ENCODE measurements around the gene CBARP.
A peak's percentile ranks its signal among the peaks of the same experiment; 100 is the strongest.

CBARP gene

DNA sequence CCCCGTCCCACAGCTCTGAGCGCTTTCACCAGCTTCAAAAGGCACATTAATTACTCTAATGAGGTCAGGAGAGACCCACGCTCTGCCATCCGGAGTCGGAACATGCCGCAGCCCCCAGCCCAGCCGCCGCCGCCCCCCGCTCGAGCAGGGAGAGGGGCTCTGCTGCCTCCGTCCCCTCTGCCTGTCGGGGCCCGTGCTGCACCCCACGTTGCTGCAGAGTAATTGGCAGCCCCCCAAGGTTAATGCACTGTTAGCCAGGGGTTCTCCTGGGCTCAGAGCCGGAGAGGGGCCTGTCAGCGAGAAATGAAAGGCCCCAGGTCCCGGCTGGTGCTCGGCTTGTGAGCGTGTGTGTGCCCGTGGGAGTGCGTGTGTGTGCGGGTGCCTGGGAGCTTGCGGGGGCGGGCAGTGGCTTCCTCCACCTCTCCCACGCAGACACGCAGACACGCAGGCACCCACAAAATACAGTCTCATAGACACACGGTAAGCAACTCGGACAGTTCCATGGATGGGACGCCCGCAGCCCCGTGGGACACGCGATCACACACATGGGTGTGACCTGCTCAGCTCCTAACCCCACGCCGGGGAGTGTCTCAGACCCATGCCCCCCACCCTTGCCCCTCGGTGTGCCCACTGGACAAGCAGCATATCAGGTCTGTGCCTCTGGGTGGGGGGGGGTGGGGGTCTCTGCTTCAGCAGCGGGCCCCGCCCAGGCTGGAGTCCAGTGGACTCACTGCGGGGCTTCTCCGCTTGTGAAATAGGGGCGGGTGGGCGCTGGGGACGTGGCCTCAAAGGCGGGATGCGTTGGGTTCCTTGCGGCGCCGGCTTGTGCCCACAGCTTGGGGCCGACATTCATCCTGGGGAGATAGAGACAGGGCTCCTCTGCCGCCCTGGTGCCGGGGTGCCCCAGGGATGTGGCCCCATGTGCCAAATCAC is 43.1 kb upstream of the CBARP start:
- no peak for TF ChIP-seq POLR2A (IDR thresholded peaks at IDR 0.05; ENCODE audit: extremely low read depth, insufficient read length)
- TF ChIP-seq, protein P1, sequence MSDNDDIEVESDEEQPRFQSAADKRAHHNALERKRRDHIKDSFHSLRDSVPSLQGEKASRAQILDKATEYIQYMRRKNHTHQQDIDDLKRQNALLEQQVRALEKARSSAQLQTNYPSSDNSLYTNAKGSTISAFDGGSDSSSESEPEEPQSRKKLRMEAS (IDR thresholded peaks at IDR 0.05; ENCODE audit: low read depth, low read length): no peak
- TF ChIP-seq, protein P2, sequence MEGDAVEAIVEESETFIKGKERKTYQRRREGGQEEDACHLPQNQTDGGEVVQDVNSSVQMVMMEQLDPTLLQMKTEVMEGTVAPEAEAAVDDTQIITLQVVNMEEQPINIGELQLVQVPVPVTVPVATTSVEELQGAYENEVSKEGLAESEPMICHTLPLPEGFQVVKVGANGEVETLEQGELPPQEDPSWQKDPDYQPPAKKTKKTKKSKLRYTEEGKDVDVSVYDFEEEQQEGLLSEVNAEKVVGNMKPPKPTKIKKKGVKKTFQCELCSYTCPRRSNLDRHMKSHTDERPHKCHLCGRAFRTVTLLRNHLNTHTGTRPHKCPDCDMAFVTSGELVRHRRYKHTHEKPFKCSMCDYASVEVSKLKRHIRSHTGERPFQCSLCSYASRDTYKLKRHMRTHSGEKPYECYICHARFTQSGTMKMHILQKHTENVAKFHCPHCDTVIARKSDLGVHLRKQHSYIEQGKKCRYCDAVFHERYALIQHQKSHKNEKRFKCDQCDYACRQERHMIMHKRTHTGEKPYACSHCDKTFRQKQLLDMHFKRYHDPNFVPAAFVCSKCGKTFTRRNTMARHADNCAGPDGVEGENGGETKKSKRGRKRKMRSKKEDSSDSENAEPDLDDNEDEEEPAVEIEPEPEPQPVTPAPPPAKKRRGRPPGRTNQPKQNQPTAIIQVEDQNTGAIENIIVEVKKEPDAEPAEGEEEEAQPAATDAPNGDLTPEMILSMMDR (IDR thresholded peaks at IDR 0.05; ENCODE audit: low read depth, low read length): no peak
- TF ChIP-seq MYC (IDR thresholded peaks at IDR 0.05; ENCODE audit: low read depth, low read length): no peak
- no peak for DNase-seq (ENCODE audit: low read depth)
- H3K4me3 ChIP-seq (ENCODE audit: low read depth, low read length): no peak overlapping the region

DNA sequence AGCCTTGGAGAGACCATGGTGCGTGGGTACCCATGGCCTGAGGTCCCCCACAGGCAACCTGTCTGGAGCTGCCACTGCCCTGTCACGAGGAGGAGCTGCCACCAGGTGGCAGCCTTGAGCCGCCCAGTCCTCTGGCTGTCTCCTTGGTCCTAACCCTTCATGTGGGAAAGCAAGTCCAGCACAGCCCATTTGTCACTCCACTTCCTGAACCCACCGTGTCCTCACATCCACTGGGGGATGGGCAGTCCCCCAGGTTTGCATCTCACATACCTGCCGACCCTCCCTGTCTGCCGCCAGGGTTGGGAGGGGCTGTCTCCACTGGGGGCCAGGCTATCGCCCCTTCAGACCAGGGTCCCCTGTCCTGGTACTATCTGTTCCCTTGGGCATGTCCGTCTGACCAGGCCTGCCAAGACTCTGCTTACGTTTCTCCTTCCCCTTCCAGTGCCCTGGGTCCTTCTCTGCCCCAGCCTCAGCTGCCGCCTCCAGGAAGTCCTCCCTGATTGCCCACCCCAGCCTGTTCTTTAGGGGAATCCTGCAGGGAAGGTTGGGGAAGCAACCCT is 42.1 kb upstream of the CBARP start:
- DNase-seq (ENCODE audit: low read depth): peak; percentile 77
- no peak overlapping the region for H3K4me3 ChIP-seq (ENCODE audit: low read depth, low read length)
- TF ChIP-seq, protein P2 (IDR thresholded peaks at IDR 0.05; ENCODE audit: low read depth, low read length): peak; percentile 74
- peak; percentile 39; the same call in 1 of the 2 replicates for TF ChIP-seq MYC (IDR thresholded peaks at IDR 0.05; ENCODE audit: low read depth, low read length)
- TF ChIP-seq, protein P1 (IDR thresholded peaks at IDR 0.05; ENCODE audit: low read depth, low read length): peak; percentile 69
- TF ChIP-seq POLR2A (IDR thresholded peaks at IDR 0.05; ENCODE audit: extremely low read depth, insufficient read length): no peak

GRCh38 chr19:1278713-1279660 is 41.2 kb upstream of the CBARP start:
- no peak for DNase-seq (ENCODE audit: low read depth)
- no peak overlapping the region for H3K4me3 ChIP-seq (ENCODE audit: low read depth, low read length)
- no peak for TF ChIP-seq POLR2A (IDR thresholded peaks at IDR 0.05; ENCODE audit: extremely low read depth, insufficient read length)
- TF ChIP-seq, protein P2 (IDR thresholded peaks at IDR 0.05; ENCODE audit: low read depth, low read length): no peak
- TF ChIP-seq, protein P1 (IDR thresholded peaks at IDR 0.05; ENCODE audit: low read depth, low read length): no peak

GRCh38 chr19:1278074-1278473 is 40.3 kb upstream of the CBARP start:
- no peak overlapping the region for H3K4me3 ChIP-seq (ENCODE audit: low read depth, low read length)
- TF ChIP-seq, protein P2 (IDR thresholded peaks at IDR 0.05; ENCODE audit: low read depth, low read length): no peak
- no peak for DNase-seq (ENCODE audit: low read depth)

- TF ChIP-seq POLR2A (IDR thresholded peaks at IDR 0.05; ENCODE audit: extremely low read depth, insufficient read length) (no peak), MYC (IDR thresholded peaks at IDR 0.05; ENCODE audit: low read depth, low read length) (no peak)
- TF ChIP-seq, protein P1 (IDR thresholded peaks at IDR 0.05; ENCODE audit: low read depth, low read length): no peak
- TF ChIP-seq, protein P2 (IDR thresholded peaks at IDR 0.05; ENCODE audit: low read depth, low read length): no peak
- no peak for DNase-seq (ENCODE audit: low read depth)
- H3K4me3 ChIP-seq (ENCODE audit: low read depth, low read length): no peak overlapping the region
Observed at GRCh38 chr19:1277061-1277460, 39.3 kb upstream of the CBARP start.
